SU-DHL-6 (cell line): Measurements from ENCODE around the gene ZNF440.
A peak's percentile ranks its signal among the peaks of the same experiment; 100 is the strongest.
"Not testable (repeated sequence)": the region's sequence is repeated elsewhere in the genome, so short reads cannot be mapped to it uniquely, and the experiment has no call there.

Experiments
- H2AFZ ChIP-seq: fragments of 200-600 bp; sonication (generic); 2 replicates; pipeline ENCODE4 v1.6.1; 2014; ENCODE audit warnings: low read depth, mild to moderate bottlenecking, moderate library complexity, mixed read lengths, antibody characterized with exemption, low read length; ENCODE audit not compliant: severe bottlenecking
- H3F3A ChIP-seq: fragments of 200-600 bp; shearing (Covaris generic); 2 replicates; pipeline ENCODE4 v1.6.0; 2016; ENCODE audit warnings: antibody characterized with exemption, mild to moderate bottlenecking; ENCODE audit not compliant: insufficient read depth
- H3K27ac ChIP-seq: fragments of 200-600 bp; sonication (generic); 2 replicates; pipeline ENCODE4 v1.5.1; 2016; ENCODE audit warnings: low read depth, mild to moderate bottlenecking, low read length, moderate library complexity, mixed read lengths
- H3K27me3 ChIP-seq: fragments of 200-600 bp; sonication (generic), shearing (Covaris generic); 2 replicates; pipeline ENCODE4 v1.6.0; 2014; ENCODE audit warnings: mild to moderate bottlenecking, low read length
- H3K36me3 ChIP-seq: fragments of 200-600 bp; sonication (generic); 2 replicates; pipeline ENCODE4 v1.6.1; 2014; ENCODE audit warnings: mild to moderate bottlenecking, low read length, mixed read lengths
- H3K4me2 ChIP-seq: fragments of 300-600, 200-600 bp; shearing (Covaris generic), sonication (generic); 2 replicates; pipeline ENCODE4 v1.6.0; 2014; ENCODE audit warnings: low read length, low read depth, mild to moderate bottlenecking; ENCODE audit not compliant: poor library complexity, severe bottlenecking
- H3K4me3 ChIP-seq: fragments of 200-600 bp; sonication (generic); 2 replicates; pipeline ENCODE4 v1.5.1; 2014; ENCODE audit warnings: antibody characterized with exemption, low read length, mild to moderate bottlenecking, mixed read lengths; ENCODE audit not compliant: insufficient read depth, poor library complexity, severe bottlenecking
- H3K79me2 ChIP-seq: fragments of 200-600 bp; sonication (generic); 2 replicates; pipeline ENCODE4 v1.6.1; 2014; ENCODE audit warnings: mild to moderate bottlenecking, low read length, moderate library complexity; ENCODE audit not compliant: insufficient read depth
- H3K9ac ChIP-seq: fragments of 200-600 bp; sonication (generic); 2 replicates; pipeline ENCODE4 v1.7.0; 2014; ENCODE audit warnings: mild to moderate bottlenecking, low read length
- H3K9me2 ChIP-seq: fragments of 200-600 bp; sonication (generic); replicated peaks from 2 replicates; pipeline ENCODE4 v1.6.1; 2014; ENCODE audit warnings: low read length; ENCODE audit not compliant: insufficient read depth
- H3K9me3 ChIP-seq: fragments of 200-600 bp; sonication (generic); 2 replicates; pipeline ENCODE4 v1.6.1; 2014; ENCODE audit warnings: low read length, mixed read lengths; ENCODE audit not compliant: insufficient read depth
- H4K20me1 ChIP-seq: fragments of 200-600 bp; sonication (generic); 2 replicates; pipeline ENCODE4 v1.6.1; 2014; ENCODE audit warnings: low read depth, mild to moderate bottlenecking, antibody characterized with exemption, low read length, moderate library complexity, mixed read lengths
- CTCF ChIP-seq: fragments of 200-600 bp; sonication (generic); IDR thresholded peaks from one replicate; pipeline ENCODE4 v1.5.1; 2017; ENCODE audit warnings: antibody characterized with exemption, mild to moderate bottlenecking, low read length, moderate library complexity; ENCODE audit not compliant: insufficient read depth, poor library complexity, severe bottlenecking
- EZH2phosphoT487 ChIP-seq: fragments of 200-600 bp; sonication (generic), shearing (Covaris generic); conservative IDR thresholded peaks from 2 replicates; pipeline ENCODE4 v1.6.1; 2018; ENCODE audit warnings: mild to moderate bottlenecking, antibody characterized with exemption, low read length, moderate library complexity, mixed read lengths

The ZNF440 gene

GRCh38 chr19:11848200-11848593, 34.1 kb downstream of the ZNF440 start:
- peak overlapping the region; percentile 91 for H2AFZ ChIP-seq
- H3K36me3 ChIP-seq: 0 out of 2 replicates have a peak, but pooled peaks cover 11% of the 10 kb centered on the region
- no peaks in the 10 kb centered on the region for H3K9me3 ChIP-seq
- H3K27me3 ChIP-seq: no peaks in the 10 kb centered on the region
- peaks cover 37% of the 10 kb centered on the region for H3K79me2 ChIP-seq
- TF ChIP-seq CTCF: no peak
- no peak for TF ChIP-seq EZH2phosphoT487
- H3F3A ChIP-seq: no peaks in the 10 kb centered on the region
- H3K9ac ChIP-seq: peak overlapping the region; percentile 68
- no peak overlapping the region for H3K27ac ChIP-seq
- peak overlapping the region; percentile 72 for H3K4me3 ChIP-seq
- no peaks in the 10 kb centered on the region for H4K20me1 ChIP-seq
- H3K9me2 ChIP-seq: no peaks in the 10 kb centered on the region
- peak overlapping the region; percentile 54 for H3K4me2 ChIP-seq

- H3K9ac ChIP-seq: peak within 1 kb of the TSS; percentile 68
- H3K27me3 ChIP-seq: no peaks in the 10 kb centered on the region
- H3K79me2 ChIP-seq: peaks cover 42% of the 10 kb centered on the region
- peak within 1 kb of the TSS; percentile 72 for H3K4me3 ChIP-seq
- H4K20me1 ChIP-seq: no peaks in the 10 kb centered on the region
- H2AFZ ChIP-seq: peak within 1 kb of the TSS; percentile 91
- TF ChIP-seq EZH2phosphoT487 (no peak), CTCF (no peak)
- peaks cover 11% of the 10 kb centered on the region; the same call in 1 of the 2 replicates for H3K36me3 ChIP-seq
- H3K4me2 ChIP-seq: peak within 1 kb of the TSS; percentile 54
- peak within 1 kb of the TSS; percentile 56 for H3K27ac ChIP-seq
- no peaks in the 10 kb centered on the region for H3F3A ChIP-seq
- H3K9me3 ChIP-seq: no peaks in the 10 kb centered on the region
- H3K9me2 ChIP-seq: no peaks in the 10 kb centered on the region
Measured at GRCh38 chr19:11848594-11849469, 34.8 kb downstream of the ZNF440 start, which contains the start of gene ZNF439. TSS of gene ZNF439 (plus strand) at chr19:11848726. CDS start at chr19:11848868, 142 bp downstream.

GRCh38 chr19:11850289-11850688, 36.2 kb downstream of the ZNF440 start:
- peaks cover 48% of the 10 kb centered on the region for H3K79me2 ChIP-seq

GRCh38 chr19:11853358-11853757, 39.3 kb downstream of the ZNF440 start:
- Histone ChIP-seq H3K36me3 (peaks cover 14% of the 10 kb centered on the region; the same call in 1 of the 2 replicates), H3F3A (no peaks in the 10 kb centered on the region), H3K4me2 (no peak overlapping the region), H3K9me3 (no peaks in the 10 kb centered on the region), H3K9ac (no peak overlapping the region), H3K9me2 (no peaks in the 10 kb centered on the region), H4K20me1 (no peaks in the 10 kb centered on the region), H3K79me2 (peaks cover 67% of the 10 kb centered on the region), H3K4me3 (no peak overlapping the region), H2AFZ (no peak overlapping the region), H3K27me3 (no peaks in the 10 kb centered on the region), H3K27ac (no peak overlapping the region)
- TF ChIP-seq EZH2phosphoT487 (no peak), CTCF (no peak)

More at GRCh38 chr19:11850289-11850688, 36.2 kb downstream of the ZNF440 start:
- H2AFZ ChIP-seq, H3F3A ChIP-seq, H3K9me2 ChIP-seq, H3K27me3 ChIP-seq, H3K9me3 ChIP-seq, H3K27ac ChIP-seq, H4K20me1 ChIP-seq: not testable (repeated sequence)
- H3K4me2 ChIP-seq: peak overlapping the region; percentile 54
- peak overlapping the region; percentile 72 for H3K4me3 ChIP-seq
- 0 out of 2 replicates have a peak overlapping the region, but pooled peaks have one; percentile 68 for H3K9ac ChIP-seq
- H3K36me3 ChIP-seq: peaks cover 11% of the 10 kb centered on the region; the same call in 1 of the 2 replicates
